DLD1 (cell line): ENCODE data around the gene WRAP73.

Source experiments
- in situ Hi-C: cut with HindIII; loops from 2 replicates; pipeline ENCODE4 v1.10.0; 2017; ENCODE audit warnings: low sequenced_read_pairs

Gene WRAP73

DNA sequence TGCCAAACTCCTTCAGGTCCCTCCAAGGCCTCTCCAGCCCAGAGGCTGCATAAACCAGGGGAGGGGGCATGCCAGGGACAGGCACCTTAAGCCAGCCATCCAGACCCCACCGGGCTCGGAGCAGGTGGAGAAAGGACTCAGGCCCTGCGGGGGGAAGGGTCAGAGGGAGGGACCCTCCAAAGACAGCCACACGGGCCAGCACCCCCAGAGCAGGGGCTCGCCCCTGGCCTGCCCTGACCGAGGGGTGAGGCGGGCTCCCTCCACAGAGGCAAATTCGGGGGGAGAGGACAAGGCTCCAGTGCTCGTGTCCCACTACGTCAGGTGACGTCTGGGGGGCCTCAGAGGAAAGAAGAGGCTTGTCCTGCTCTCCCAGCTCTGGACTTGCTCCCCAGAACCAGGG, 46.7 kb downstream of the WRAP73 start:
- in situ Hi-C loops = no loop called here

DNA sequence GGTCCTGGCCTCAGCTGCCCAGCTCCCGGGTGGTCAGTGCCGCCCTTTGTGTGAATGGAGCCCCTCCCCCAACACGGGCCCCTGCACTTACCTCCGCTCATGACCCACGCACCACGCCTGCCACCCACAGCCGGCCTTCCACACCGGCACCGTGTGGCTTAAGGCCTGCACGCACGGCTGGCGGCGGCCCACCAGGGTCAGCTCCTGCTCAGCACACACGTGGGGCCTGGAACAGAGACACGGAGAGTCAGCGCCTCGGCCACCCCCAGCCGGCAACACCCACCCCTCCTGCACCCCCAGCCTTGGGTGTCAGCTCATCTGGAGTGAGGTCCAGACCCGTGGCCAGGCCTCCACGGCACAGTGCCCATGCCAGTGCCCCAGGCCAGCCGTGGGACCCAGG, 47.5 kb downstream of the WRAP73 start:
- in situ Hi-C loops = no loop called here

DNA sequence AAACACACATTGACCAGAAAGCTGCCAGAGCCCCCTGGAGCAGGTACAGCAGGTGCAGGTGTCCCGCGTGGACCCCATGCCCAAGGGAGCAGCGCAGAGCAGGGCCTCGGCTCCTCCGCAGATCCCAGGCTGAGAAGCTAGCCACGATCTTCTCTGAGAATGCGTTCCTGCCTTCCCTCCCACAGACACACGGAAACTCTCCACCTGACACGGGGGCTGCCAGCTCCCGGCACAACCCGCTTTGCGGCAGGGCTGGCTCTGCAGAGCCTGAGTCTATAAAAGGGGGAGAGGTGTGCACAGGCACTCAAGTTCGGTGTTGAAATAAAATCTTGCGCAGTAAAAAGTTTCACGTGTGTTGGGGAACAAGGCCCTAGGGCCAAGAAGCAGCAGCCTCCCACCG, 48.2 kb downstream of the WRAP73 start:
- in situ Hi-C loops = no loop called here

DNA sequence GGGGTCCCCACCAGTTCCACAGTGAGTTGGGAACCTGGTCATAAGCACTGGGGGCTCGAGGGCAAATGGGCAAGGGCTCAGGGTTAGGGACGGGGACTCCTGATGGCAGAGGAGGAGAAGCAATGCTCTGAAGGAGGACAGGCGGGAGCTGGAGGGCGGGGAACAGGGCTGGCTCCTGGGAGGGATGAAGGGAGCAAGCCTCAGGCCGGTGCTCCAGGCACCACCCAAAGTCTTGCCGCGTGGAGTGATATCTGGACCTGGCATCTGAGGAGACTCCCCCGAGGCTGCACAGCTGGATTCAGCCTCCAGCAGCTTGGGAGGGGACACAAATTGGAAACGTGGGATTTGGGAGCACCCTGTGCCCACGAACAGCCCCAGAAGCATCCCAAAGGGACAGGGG, 49.5 kb downstream of the WRAP73 start:
- in situ Hi-C loops = no loop called here

DNA sequence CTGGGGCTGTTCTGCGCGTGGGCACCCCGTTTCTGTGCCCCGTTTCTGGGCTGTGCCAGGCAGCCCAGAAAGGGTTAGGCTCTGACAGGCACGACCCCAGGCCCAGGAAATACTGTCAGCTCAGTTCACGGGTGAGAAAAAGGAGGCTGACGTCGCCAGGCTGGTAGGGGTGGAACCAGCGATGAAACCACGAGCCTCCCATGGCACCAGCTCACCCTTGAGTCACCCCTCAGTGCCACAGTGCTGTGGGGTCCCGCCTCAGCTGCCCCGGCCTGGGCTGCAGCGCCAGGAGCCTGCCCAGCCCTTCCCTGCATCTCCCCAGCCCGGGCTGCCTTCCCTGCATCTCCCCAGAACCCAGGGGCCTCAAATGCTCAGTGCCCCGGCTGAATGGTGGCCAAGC, 50.1 kb downstream of the WRAP73 start:
- in situ Hi-C loops = no loop called here

DNA sequence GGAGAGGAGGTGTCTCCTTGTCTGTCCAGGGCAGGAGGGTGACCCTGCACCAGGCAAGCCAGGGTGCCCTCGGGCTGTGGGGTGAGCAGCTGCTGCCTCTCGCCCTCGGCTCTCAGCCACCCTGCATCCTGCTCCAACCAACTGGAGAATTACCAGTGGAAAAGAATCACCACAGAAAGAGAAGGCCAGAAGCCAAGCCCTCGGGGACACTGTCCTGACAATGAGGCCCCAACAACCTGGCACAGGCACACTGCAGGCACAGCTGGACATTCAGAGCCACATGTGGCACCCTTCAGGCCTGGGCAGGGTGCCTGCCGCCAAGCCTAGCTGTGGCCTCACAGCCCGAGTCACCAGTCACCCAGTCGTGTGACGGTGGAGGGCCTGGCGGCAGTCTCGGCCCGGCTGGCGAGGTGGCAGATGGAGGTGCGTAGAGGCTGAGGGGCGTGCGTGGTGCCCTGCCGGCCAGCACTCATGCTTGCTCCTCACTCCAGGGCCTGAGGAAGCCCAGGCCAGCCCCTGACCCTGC, 50.6 kb downstream of the WRAP73 start:
- in situ Hi-C loops = no loop called here

DNA sequence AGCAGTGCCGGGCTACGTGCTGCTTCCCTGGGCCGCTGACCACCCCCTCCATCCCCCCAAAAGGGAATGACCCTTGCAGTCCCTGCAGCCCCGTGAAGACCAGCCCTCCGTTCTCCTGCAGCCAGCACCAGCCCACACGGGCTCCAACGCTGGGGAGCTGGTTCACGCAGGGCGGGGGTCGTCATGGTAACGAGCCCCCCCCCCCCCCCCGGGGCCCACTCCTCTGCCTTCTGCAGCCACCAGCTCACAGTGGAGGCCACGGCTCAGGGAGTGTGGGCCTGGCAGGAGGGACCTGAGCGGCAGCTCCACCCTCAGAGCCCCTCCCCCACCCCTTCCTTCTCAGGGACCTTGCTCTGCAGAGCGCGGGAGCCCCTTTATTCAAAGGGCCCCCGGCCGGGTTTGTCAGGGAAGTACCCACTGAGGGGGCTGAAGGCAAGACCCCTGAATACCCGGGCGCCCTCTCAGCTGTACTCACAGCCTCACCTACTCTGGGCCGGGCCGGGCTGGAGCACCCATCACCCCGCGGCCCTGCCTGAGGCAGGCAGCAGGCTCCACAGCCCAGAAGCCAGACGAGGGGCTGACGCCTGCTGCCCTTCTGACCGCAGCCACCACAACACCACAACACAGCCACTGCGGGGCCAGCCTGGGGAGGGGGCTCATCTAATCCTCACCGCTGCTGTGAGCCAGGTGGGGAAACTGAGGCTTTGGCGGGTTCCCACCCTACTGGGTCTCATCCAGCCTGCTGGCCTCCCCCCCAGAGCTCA, 51.2 kb downstream of the WRAP73 start:
- in situ Hi-C loops = no loop called here

DNA sequence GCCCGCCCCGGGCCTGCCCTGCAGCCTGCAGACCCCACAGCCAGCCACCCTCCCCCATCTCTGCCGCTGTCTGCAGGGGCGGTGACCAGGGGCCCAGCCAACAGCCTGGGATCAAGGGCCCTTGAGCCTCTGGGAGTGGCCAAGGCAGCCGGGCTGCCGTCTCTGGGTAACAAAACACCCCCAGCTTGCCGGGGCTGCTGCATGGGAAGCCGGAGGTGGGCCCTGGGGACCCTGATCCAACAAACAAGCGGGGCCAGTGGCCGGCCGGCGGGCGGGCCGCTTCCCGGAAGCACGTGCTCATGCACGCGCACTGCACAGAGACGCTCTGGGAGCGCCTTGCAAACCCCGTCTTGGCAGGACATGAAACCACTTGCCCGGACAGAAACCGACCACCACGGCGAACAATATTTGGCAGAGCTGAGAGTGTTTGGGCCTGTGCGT, 51.8 kb downstream of the WRAP73 start:
- in situ Hi-C loops = no loop called here

DNA sequence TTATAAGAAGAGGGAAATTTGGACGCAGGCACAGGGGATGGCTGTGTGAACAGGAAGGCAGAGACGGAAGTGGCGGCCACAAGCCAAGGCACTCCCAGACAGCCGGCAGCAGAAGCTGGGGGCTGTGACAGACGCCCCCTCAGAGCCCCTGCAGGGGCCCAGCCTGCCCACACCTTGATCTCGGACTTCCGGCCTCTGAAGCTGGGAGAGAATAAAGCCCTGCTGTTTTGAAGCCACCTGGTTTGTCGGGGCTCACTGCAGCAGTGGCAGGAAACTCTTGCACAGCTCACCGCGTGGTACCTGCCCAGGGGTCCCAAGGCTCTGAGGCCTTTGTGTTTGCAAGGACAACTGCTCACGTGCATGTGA, 52.3 kb downstream of the WRAP73 start:
- in situ Hi-C loops = no loop called here

DNA sequence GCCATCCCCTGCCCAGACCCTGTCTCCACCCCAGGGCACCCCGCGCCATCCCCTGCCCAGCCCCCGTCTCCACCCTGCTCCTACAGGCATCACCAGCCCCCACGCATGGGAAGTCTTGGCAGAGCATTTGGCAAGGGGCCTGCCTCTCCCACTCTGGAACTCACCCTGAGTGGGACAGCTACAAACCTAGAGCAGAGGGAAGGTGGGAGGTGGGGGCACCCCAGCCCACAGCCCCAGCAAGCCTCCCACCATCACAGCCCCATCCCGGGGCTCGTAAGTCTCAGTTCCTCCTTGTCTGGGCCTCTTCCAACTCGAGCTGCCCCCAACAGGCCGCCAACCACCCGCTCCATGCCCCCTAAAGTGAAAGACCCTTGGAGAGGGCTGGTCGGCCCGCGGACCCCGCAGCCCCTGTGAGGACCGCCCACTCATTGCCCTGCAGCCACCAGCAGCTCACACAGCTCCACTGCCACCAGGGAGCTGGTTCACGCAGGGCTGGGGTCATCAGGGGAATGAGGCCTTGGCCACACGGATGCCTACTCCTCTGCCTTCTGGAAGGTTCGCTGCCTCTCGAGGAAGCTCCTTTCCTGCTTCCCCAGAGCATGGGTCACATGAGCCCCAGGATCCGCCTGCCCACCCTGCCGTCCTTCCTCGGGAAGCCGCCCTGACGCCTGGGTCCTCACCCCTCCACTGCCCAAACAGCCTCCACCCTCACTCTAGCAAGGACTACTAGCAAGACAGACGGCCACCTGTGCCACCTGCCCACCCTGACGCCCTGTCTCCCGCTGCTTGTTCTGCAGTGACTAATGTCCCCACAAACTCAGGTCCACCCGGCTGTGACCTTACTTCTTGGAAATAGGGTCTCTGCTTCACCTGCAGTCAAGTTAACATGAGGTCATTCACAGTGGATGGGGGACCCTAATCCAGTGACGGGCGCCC, 53.0 kb downstream of the WRAP73 start:
- in situ Hi-C loops = no loop called here

DNA sequence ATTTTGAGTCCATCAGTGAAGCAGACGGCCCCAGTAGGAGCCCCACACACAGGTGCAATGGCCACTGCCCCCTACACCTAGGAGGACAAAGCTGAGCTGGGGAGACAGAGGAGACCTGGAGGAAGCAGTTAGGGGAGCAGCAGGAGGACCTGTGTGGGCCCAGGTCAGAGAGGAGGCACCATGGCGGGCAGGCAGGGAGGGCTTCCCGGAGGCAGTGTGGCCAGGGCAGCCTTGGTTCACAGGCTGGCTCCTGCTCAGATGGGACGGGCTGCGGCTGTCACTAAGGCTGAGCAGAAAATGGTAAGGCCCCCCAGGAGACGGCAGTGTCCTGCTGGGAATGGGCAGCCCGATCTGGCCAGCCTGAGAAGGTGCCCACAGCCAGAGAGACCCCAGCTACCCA, 54.0 kb downstream of the WRAP73 start:
- in situ Hi-C loops = no loop called here

DNA sequence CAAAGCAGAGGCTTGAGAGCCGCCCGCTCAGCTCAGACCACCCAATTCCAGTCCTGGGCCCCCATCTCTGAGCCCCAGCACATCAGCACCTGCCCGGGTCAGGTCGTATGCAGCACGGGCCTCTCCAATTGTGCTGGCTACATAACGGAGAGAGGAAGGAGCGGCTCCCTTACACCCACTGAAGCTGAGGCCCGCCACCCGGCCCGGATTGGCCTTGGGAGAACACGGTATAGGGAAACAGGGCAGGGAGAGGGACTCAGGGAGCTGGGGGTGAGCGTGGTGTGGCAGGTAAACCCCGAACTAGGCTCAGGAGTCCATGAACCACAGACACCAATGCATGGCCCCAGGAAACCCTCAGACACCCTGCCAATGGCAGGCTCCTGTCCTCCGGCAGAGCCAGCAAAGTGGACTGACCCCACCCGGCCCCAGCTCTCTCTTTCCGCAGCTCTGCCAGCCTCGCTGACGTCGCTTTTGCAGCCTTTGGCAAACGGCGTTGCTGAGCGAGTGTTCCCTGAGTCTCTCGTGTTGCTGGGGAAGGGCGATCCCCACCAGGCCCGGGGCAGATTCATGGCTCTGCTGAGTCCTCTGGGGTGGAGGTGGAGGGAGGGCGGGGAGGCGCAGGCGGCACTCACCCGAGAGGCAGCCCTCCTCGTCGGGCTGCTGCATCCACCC, 55.1 kb downstream of the WRAP73 start:
- in situ Hi-C loops = no loop called here

DNA sequence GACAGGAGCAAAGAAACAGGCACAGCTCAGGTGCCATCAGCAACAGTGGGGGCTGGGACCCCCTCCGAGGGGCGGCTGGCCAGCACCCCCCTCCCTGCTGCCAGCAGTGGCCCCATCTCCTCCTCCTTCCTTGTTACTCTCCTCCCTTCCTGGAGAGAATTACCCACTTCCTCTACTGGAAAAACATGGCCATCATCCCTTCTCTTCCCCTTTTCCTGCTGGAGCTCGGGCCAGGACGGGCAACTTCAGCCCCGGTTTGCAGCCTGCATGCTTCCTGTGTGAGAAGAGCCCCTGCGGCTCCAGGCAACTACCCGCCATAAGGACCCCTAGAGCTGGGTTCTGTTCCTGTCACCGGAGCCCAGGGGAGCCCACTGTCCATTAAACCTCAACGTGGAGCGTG, 56.2 kb downstream of the WRAP73 start:
- in situ Hi-C loops = no loop called here

DNA sequence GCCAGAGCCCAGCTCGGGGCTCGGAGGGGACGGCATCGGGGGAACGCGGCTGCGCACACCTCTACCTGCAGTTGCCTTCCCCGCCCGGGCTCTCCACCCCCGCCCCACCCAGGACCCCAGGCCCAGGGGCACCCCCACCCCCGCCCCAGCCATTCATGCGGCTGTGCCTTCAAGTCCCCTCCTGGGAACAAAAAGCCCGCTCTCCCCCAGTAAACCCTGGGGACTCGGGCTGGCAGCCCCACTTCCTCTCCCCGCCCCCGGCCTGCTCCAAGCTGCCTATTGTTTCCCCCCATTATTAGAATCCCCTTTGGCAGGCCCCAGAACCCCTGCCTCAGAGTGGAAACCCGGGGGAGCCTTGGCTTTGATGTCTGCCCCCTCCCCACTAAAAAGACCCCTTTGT, 56.6 kb downstream of the WRAP73 start:
- in situ Hi-C loops = no loop called here

DNA sequence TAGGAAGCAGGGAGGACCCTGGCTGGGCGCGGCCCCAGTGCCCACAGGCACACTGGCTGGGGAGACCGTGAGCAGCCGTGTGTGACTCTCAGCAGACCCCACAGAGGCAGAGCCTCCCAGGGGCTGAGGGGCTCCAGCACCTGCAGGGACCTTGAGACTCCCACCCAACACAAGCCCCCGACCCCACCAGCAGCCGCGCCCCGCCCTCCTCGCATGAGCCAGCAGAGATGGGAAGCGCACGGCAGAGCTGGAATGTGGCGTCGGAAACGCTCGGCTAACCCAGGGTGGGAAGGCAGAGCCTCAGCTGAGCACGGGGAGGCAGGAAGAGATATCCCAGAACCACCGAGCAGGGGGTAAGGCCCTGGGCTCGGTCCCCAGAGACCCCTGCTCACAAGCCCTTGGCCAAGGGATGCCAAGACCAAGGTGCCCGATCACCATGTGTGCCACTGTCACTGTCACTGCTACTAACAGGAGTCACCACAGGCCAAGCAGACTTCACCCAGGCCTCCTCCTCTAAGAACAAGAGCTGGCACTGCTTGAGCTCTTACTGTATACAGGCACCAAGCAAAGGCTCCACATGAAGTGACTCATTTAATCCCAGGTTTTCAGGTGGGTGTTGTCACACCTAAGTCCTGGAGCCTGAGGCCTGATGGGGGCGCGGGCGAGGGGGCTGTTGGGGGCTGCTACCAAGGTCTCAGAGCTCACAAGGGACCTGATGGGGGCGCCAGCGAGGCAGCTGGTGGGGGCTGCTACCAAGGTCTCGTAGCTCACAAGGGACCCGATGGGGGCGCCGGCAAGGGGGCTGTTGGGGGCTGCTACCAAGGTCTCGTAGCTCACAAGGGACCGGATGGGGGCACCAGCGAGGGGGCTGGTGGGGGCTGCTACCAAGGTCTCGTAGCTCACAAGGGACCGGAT, 58.7 kb downstream of the WRAP73 start:
- in situ Hi-C loops = no loop called here

DNA sequence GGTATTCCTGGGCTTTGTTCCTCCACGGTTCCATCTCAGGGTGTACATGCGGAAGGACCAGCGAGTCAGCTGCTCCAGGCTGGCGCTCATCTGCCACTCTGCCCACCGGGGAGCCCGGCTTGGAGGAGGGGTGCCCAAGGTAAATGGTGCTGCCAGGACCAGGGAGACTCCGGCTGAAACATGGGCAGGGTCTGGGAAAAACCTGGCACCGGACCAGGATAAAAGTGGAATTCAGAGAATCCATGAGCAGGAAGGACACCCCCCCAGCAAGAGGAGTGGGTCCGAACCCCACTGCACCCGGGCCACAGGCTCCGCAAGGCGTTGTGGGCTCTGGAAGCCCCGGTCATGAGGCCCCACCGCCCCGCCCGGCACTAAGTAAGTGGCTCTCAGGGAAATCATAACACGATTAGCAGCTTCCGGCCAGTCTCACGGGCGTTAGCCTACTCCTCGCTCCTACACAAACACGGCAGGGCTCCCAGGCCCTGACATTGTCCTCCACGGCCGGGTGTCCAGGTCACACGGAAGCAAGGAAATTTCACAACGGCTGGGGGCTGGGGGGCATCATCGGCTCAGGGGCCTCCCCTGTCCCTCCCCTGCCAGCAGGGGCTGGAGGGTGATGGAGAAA, 59.7 kb downstream of the WRAP73 start:
- in situ Hi-C loops = no loop called here

DNA sequence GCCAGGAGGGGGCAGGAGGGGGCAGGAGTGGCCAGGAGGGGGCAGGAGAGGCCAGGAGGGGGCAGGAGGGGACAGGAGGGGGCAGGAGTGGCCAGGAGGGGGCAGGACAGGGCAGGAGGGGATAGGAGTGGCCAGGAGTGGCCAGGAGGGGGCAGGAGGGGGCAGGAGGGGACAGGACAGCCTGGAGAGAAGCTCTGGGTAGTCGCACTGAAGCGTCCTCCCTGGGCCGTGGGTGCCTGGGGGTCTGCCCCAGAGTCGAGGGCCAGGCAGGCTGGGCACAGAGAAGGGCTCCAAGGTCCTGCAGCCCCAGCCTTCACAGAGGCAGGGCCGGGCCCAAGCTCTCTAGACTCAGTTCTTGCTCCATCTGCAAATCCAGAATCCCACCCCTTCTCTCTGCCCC, 61.5 kb downstream of the WRAP73 start:
- in situ Hi-C loops = no loop called here

DNA sequence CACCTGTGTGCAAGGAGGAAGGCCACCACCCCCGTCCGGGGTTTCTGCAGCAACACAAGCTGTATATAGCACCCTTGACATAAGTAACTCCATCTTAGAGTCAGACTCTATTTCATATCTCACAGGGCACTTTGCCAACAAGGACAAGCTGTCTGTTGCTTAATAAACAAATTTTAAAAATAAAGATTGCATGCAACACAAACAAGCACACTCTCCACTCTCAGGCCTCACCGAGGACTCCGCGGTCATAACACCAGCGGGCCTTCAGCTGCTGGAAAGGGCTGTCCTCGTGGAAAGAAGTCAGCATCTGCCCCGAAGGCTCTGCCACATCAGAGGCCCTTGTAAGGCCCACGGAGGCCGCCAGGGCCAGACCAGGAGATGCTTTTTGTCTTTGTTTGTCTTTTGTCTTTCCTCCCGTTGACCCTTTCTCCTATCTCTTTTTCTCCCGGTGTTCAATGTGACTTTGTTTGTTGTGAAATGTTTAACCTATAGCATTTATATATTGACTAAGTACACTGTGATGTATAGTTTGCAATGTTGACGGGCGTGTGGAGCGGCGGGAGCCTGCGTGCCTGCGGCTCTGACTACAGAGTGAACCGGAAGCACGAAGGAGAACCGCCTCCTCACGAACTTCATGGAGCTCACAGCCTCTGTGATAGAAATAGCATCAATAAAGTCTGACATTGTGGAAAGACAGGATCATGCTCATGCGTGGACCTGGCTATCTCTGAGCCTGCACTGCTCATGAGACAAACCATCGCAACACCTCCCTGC, 62.7 kb downstream of the WRAP73 start:
- in situ Hi-C loops = no loop called here

DNA sequence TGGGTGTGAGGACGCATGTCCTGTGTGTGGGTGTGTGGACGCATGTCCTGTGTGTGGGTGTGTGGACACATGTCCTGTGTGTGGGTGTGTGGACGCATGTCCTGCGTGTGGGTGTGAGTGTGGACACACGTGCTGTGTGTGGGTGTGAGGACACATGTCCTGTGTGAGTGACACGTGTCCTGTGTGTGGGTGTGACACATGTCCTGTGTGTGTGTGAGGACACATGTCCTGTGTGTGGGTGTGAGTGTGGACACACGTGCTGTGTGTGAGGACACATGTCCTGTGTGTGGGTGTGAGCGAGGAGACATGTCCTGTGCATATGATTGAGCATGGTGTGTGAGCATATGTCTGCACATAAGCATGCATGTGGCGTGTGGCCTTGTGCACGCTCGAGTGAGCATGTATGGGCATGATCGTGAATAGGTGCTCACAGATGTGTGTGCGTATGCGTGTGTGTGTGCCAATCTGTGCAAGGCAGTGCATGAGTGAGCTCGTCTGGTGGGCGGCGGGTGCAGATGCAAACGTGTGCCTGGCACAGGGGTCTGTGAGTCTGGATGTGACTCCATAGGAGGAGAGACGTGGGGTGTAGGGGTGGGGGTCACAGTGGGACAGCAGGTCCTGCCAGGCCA, 63.8 kb downstream of the WRAP73 start:
- in situ Hi-C loops = no loop called here
